WTC11 (cell line): Measurements from ENCODE around the gene TCTN1. TPM values are rescaled to one million over a fixed set of nuclear protein-coding genes. Genes with fewer than 3 reads are reported as not detected.
A peak's percentile ranks its signal among the peaks of the same experiment; 100 is the strongest.

ENCODE experiments used
- ATAC-seq: fragments of 200-7000 bp; cut with Tn5 transposase; 2 replicates; pipeline ENCODE4 v1.10.0; 2021; ENCODE audit warnings: mild to moderate bottlenecking, moderate library complexity
- CTCF ChIA-PET: fragments of 300-600 bp; sonication (Branson Sonifier 250); formaldehyde crosslinking; loops from one replicate; lab custom pipeline; 2021; ENCODE audit warnings: antibody characterized with exemption; lab: Charles Lee
- POLR2A ChIA-PET: fragments of 350-600 bp; sonication (Branson Sonifier 250); formaldehyde crosslinking; loops from one replicate; lab custom pipeline; 2021; ENCODE audit warnings: antibody characterized with exemption; lab: Charles Lee
- DNase-seq: peaks from one replicate; pipeline ENCODE4 v3.0.0; 2021; ENCODE audit warnings: low spot score
- H3K27ac Mint-ChIP-seq: 2 replicates; pipeline ENCODE4 v1.8.0; 2021; ENCODE audit warnings: mixed read lengths
- H3K27me3 Mint-ChIP-seq: 2 replicates; pipeline ENCODE4 v1.8.0; 2021; ENCODE audit warnings: low read depth, mild to moderate bottlenecking, moderate library complexity, mixed read lengths
- H3K36me3 Mint-ChIP-seq: 2 replicates; pipeline ENCODE4 v1.8.0; 2021; ENCODE audit warnings: mixed read lengths
- H3K4me1 Mint-ChIP-seq: 2 replicates; pipeline ENCODE4 v1.8.0; 2022; ENCODE audit warnings: mixed read lengths
- H3K4me3 Mint-ChIP-seq: 2 replicates; pipeline ENCODE4 v1.8.0; 2021; ENCODE audit warnings: mild to moderate bottlenecking, moderate library complexity, mixed read lengths
- H3K9me3 Mint-ChIP-seq: 2 replicates; pipeline ENCODE4 v1.8.0; 2021; ENCODE audit warnings: mixed read lengths
- AR ChIP-seq: fragments of 250-450 bp; sonication (Bioruptor Pico); IDR thresholded peaks from 2 replicates; pipeline ENCODE4 v1.9.0; 2021; ENCODE audit warnings: mild to moderate bottlenecking
- ATF2 ChIP-seq: sonication (generic); formaldehyde crosslinking; IDR thresholded peaks from 2 replicates; pipeline ENCODE4 v1.8.1; 2022; ENCODE audit warnings: low read depth, missing genetic modification reagents, borderline replicate concordance
- ATF3 ChIP-seq: sonication (generic); formaldehyde crosslinking; conservative IDR thresholded peaks from 2 replicates; pipeline ENCODE4 v1.8.1; 2022; ENCODE audit warnings: mild to moderate bottlenecking, missing genetic modification reagents
- CBFB ChIP-seq: sonication (generic); formaldehyde crosslinking; IDR thresholded peaks from 2 replicates; pipeline ENCODE4 v1.8.1; 2022; ENCODE audit warnings: mild to moderate bottlenecking, low read depth, missing genetic modification reagents
- CDX4 ChIP-seq: fragments of 250-450 bp; sonication (Bioruptor Pico); IDR thresholded peaks from 2 replicates; pipeline ENCODE4 v1.9.0; 2021; ENCODE audit warnings: moderate library complexity, mild to moderate bottlenecking, inconsistent platforms, borderline replicate concordance
- CREM ChIP-seq: sonication (generic); formaldehyde crosslinking; IDR thresholded peaks from 2 replicates; pipeline ENCODE4 v1.8.1; 2022; ENCODE audit warnings: mild to moderate bottlenecking, missing genetic modification reagents, moderate library complexity
- ELF4 ChIP-seq: sonication (generic); formaldehyde crosslinking; IDR thresholded peaks from 2 replicates; pipeline ENCODE4 v1.8.1; 2022; ENCODE audit warnings: low read depth, mild to moderate bottlenecking, moderate library complexity, missing genetic modification reagents
- ESRRA ChIP-seq: sonication (generic); formaldehyde crosslinking; IDR thresholded peaks from 2 replicates; pipeline ENCODE4 v1.8.1; 2022; ENCODE audit warnings: mild to moderate bottlenecking, missing genetic modification reagents, borderline replicate concordance
- FOXJ3 ChIP-seq: sonication (generic); formaldehyde crosslinking; IDR thresholded peaks from 2 replicates; pipeline ENCODE4 v1.9.0; 2021; ENCODE audit warnings: missing genetic modification reagents, mild to moderate bottlenecking, borderline replicate concordance
- MAX ChIP-seq: sonication (generic); formaldehyde crosslinking; IDR thresholded peaks from 2 replicates; pipeline ENCODE4 v1.8.0; 2022; ENCODE audit warnings: mild to moderate bottlenecking, missing genetic modification reagents
- NFATC4 ChIP-seq: fragments of 250-450 bp; sonication (Bioruptor Pico); IDR thresholded peaks from 2 replicates; pipeline ENCODE4 v1.9.0; 2021; ENCODE audit warnings: mild to moderate bottlenecking
- NR2C2 ChIP-seq: sonication (generic); formaldehyde crosslinking; IDR thresholded peaks from 2 replicates; pipeline ENCODE4 v1.8.0; 2022; ENCODE audit warnings: mild to moderate bottlenecking, missing genetic modification reagents
- SOX15 ChIP-seq: fragments of 250-450 bp; sonication (Bioruptor Pico); IDR thresholded peaks from 2 replicates; pipeline ENCODE4 v1.9.0; 2021; ENCODE audit warnings: mild to moderate bottlenecking
- TEAD4 ChIP-seq: sonication (generic); formaldehyde crosslinking; IDR thresholded peaks from 2 replicates; pipeline ENCODE4 v1.8.0; 2022; ENCODE audit warnings: mild to moderate bottlenecking, missing genetic modification reagents
- ZNF138 ChIP-seq: sonication (generic); formaldehyde crosslinking; conservative IDR thresholded peaks from 2 replicates; pipeline ENCODE4 v1.8.1; 2022; ENCODE audit warnings: mild to moderate bottlenecking, moderate library complexity, missing genetic modification reagents
- ZSCAN18 ChIP-seq: fragments of 250-450 bp; sonication (Bioruptor Pico); IDR thresholded peaks from 2 replicates; pipeline ENCODE4 v2.1.2; 2022; ENCODE audit warnings: mild to moderate bottlenecking, moderate library complexity
- total RNA-seq: library from RNA; stranded (reverse); gene quantifications from 3 replicates; pipeline ENCODE4 v1.2.3, GENCODE V29; 2021
- TF ChIP-seq, protein P1 (sequence below): sonication (generic); formaldehyde crosslinking; IDR thresholded peaks from 2 replicates; pipeline ENCODE4 v1.8.0; 2023; ENCODE audit warnings: missing genetic modification reagents
- TF ChIP-seq, protein P2 (sequence below): sonication (generic); formaldehyde crosslinking; IDR thresholded peaks from 2 replicates; pipeline ENCODE4 v1.8.1; 2022; ENCODE audit warnings: missing genetic modification reagents, borderline replicate concordance
- TF ChIP-seq, protein P3 (sequence below): sonication (generic); formaldehyde crosslinking; conservative IDR thresholded peaks from 2 replicates; pipeline ENCODE4 v1.8.1; 2023; ENCODE audit warnings: mild to moderate bottlenecking, low read depth, missing genetic modification reagents, moderate library complexity

TCTN1 gene
- total RNA-seq, 1 experiment from 2014 or later, result 10.3 TPM

GRCh38 chr12:110668480-110669192, 54.7 kb downstream of the TCTN1 start (continued):
- TF ChIP-seq MAX (CRISPR knock-in tag), result no peak

- Mint-ChIP-seq H3K4me3 (no peak overlapping the region), H3K27me3 (no peaks in the 10 kb centered on the region), H3K4me1 (peaks cover 13% of the 10 kb centered on the region), H3K36me3 (0 out of 2 replicates have a peak, but pooled peaks cover 3% of the 10 kb centered on the region), H3K9me3 (peaks cover 8% of the 10 kb centered on the region), H3K27ac (peak overlapping the region; percentile 2; the same call in 1 of the 2 replicates)
- CTCF ChIA-PET, result no interaction called here
- no peak for DNase-seq
- POLR2A ChIA-PET, result no interaction called here
- TF ChIP-seq ATF2 (CRISPR knock-in tag) (no peak), FOXJ3 (no peak), SOX15 (CRISPR knock-in tag) (no peak), ZSCAN18 (no peak), CREM (CRISPR knock-in tag) (no peak), ATF3 (no peak), ELF4 (CRISPR knock-in tag) (no peak), CDX4 (no peak), ESRRA (CRISPR knock-in tag) (no peak), TEAD4 (no peak)
- TF ChIP-seq, protein P1, sequence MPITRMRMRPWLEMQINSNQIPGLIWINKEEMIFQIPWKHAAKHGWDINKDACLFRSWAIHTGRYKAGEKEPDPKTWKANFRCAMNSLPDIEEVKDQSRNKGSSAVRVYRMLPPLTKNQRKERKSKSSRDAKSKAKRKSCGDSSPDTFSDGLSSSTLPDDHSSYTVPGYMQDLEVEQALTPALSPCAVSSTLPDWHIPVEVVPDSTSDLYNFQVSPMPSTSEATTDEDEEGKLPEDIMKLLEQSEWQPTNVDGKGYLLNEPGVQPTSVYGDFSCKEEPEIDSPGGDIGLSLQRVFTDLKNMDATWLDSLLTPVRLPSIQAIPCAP (CRISPR knock-in tag), result no peak
- TF ChIP-seq, protein P2, sequence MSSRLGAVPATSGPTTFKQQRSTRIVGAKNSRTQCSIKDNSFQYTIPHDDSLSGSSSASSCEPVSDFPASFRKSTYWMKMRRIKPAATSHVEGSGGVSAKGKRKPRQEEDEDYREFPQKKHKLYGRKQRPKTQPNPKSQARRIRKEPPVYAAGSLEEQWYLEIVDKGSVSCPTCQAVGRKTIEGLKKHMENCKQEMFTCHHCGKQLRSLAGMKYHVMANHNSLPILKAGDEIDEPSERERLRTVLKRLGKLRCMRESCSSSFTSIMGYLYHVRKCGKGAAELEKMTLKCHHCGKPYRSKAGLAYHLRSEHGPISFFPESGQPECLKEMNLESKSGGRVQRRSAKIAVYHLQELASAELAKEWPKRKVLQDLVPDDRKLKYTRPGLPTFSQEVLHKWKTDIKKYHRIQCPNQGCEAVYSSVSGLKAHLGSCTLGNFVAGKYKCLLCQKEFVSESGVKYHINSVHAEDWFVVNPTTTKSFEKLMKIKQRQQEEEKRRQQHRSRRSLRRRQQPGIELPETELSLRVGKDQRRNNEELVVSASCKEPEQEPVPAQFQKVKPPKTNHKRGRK, result no peak
- 0 out of 2 replicates have a peak, but pooled peaks have one; percentile 28 for ATAC-seq
Measured at GRCh38 chr12:110669193-110669502, 55.2 kb downstream of the TCTN1 start.

DNA sequence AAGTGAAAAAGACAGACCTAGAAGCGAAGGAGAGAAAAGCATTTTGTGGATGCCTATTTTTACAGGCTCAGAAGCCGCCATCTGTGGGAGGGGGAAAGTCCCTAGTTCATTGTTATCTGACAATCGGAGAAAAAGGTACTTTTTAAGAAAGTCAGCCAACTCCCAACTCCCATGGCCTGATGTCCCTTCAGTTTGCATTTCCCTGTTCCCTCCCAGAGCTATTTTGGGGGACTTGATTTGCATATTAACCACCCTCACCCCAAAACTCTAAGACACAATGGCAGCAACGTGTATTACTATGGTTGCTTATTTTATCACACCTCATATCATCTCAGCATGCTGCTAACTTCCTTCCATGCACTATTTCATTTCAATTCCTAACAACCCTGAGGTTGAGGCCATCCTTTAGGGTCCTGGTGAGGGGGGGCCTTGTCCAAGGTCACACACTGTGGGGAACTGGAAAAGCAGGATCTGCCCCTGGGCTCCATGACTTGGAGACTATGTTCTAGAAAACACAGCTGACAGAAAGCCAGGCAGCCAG, 56.3 kb downstream of the TCTN1 start:
- no peak for ATAC-seq
- no peak for DNase-seq
- Mint-ChIP-seq H3K9me3 (peaks cover 5% of the 10 kb centered on the region), H3K27ac (no peak overlapping the region), H3K36me3 (peaks cover 3% of the 10 kb centered on the region), H3K4me1 (peaks cover 13% of the 10 kb centered on the region), H3K27me3 (no peaks in the 10 kb centered on the region), H3K4me3 (no peak overlapping the region)
- POLR2A ChIA-PET, result no interaction called here
- CTCF ChIA-PET, result no interaction called here
- TF ChIP-seq, protein P3, sequence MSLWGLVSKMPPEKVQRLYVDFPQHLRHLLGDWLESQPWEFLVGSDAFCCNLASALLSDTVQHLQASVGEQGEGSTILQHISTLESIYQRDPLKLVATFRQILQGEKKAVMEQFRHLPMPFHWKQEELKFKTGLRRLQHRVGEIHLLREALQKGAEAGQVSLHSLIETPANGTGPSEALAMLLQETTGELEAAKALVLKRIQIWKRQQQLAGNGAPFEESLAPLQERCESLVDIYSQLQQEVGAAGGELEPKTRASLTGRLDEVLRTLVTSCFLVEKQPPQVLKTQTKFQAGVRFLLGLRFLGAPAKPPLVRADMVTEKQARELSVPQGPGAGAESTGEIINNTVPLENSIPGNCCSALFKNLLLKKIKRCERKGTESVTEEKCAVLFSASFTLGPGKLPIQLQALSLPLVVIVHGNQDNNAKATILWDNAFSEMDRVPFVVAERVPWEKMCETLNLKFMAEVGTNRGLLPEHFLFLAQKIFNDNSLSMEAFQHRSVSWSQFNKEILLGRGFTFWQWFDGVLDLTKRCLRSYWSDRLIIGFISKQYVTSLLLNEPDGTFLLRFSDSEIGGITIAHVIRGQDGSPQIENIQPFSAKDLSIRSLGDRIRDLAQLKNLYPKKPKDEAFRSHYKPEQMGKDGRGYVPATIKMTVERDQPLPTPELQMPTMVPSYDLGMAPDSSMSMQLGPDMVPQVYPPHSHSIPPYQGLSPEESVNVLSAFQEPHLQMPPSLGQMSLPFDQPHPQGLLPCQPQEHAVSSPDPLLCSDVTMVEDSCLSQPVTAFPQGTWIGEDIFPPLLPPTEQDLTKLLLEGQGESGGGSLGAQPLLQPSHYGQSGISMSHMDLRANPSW (CRISPR knock-in tag), result no peak
- TF ChIP-seq NR2C2 (CRISPR knock-in tag), result no peak
- no peak for TF ChIP-seq ZNF138 (CRISPR knock-in tag)
- TF ChIP-seq ATF2 (CRISPR knock-in tag), result no peak
- no peak for TF ChIP-seq NFATC4 (CRISPR knock-in tag)
- TF ChIP-seq AR (CRISPR knock-in tag), result no peak
- TF ChIP-seq CBFB (CRISPR knock-in tag), result no peak
